Measurements from ENCODE around the gene PCGF3.
"Not testable (repeated sequence)": the region's sequence is repeated elsewhere in the genome, so short reads cannot be mapped to it uniquely, and the experiment has no call there.

PCGF3 gene

DNA sequence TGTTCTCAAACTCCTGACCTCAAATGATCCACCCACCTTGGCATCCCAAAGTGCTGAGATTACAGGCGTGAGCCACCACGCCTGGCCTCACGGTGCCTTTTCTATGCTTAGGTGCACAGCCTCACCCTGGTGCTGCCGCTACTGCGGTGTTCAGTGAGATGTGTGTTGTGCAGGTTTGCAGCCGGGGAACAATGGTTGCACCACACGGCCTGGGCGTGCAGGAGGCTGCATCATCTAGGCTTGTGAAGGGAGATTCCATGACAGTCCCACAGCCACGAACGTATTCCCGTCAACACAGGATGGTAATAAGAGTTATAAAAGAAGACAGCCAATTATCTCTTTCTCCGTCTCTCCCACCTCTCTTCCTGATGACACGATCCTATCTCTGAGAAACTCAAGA, 98.3 kb downstream of the PCGF3 start:
- DNase-seq = no peak

DNA sequence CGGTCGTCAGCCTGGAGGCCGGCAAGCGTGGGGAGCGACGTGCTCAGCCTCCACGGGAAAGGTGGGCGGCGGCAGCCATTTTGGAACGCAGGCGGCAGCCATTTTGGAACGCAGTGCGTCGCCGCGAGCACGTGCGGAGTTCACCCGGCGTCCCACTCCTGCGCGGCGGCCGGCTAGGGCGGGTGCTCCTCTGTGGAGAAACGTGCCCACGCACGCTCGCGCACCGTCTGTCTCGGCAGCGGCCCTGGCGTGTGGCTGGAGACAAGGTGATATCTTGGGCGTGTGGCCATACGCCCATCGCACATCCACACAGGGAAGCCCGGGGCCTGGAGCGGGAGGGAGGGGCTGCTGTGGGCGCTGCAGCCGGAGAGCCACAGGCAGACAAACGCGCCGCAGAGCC, 99.2 kb downstream of the PCGF3 start:
- no peak for DNase-seq

DNA sequence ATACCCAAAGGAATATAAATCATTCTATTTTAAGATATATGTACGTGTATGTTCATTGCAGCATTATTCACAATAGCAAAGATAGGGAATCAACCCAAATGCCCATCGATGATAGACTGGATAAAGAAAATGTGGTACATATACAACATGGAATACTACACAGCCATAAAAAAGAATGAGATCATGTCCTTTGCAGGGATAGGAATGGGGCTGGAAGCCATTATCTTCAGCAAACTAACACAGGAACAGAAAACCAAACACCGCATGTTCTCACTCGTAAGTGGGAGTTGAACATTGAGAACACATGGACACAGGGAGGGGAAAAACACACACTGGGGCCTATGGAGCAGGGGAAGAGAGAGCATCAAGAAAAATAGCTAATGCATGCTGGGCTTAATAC, 101.3 kb downstream of the PCGF3 start:
- DNase-seq = not testable (repeated sequence)

DNA sequence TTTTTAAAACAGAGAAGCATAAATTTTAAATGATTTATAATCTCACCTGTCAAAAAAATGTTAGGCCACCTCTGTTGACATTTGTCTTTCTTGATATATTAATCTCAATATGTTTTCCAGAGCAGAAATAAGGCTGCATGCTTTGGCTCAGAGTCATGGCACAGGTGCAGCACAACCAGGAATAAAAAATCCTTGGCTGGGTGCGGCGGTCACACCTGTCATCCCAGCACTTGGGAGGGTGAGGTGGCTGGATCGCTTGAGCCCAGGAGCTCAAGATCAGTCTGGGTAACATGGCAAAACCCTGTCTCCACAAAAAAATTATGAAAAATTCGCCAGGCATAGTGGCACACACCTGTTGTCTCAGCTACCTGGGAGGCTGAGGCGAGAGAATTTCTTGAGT, 102.2 kb downstream of the PCGF3 start:
- no peak for DNase-seq

DNA sequence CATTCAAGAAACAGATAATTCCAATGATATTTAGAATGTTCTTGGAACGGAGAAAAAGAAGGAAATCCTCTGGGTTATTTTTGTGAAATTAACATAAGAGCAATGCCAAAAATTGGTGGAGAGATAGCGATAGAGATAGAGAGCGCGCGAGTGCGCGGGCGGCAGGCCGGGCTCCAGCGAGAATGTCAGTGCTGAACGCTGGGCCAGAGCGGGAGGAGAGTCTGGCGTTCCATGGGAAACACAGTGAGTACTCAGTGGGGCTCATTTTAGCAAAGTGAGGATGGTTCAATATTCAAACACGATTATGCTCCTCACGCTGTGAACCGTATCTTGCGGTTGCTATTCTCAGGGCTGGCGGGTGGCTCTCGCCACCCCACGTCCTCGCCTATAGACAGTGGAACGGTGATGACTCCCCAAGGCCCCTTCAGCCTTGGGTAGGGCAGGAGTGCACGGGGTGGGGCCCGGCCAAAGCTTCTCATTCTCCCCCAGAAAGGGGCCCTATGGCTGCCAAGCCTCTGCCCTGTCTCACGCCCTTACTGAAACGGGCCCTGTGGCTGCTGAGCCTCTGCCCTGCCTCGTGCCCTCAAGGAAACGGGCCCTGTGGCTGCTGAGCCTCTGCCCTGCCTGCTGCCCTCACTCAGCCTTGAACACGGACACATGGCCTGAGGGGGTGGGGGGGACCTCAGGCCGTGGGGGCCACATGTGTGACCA, 103.4 kb downstream of the PCGF3 start:
- DNase-seq = no peak

DNA sequence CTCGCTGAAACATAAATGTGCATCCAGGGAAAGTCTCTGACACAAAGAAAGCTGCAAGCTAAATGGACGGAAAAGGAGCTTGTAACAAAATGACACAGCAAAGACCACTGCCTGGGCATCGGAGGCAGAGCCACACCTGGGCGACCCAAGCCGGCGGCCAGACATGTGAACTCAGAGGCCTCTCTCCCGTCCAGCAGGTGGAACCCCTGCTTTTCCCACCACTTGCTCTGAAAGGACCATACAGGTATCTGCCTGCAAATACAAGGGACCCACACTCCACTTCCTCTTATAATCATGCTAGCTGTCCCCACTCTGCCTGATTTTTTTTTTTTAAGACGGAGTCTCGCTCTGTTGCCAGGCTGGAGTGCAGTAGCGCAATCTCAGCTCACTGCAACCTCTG, 108.3 kb downstream of the PCGF3 start:
- no peak for DNase-seq

DNA sequence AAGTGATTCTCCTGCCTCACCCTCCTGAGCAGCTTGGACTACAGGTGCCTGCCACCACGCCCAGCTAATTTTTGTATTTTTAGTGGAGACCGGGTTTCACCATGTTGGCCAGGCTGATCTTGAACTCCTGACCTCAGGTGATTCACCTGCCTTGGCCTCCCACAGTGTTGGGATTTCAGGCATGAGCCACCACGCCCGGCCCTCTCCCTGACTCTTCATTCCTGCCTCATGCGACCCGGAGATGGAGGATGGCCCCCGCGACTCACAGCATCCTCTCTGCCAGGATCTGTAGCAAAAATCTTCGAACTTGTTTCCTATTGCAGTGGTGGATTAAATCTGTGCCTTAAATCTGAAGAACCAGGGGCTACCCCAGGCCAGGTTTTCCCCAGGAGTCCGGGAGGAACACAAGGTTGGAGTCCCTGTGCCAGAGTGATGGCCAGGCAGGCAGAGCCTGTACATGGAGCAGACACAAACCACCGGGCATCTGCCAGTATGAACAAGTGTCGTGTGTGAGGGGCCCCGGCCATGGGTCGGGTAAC, 108.7 kb downstream of the PCGF3 start:
- DNase-seq = no peak

DNA sequence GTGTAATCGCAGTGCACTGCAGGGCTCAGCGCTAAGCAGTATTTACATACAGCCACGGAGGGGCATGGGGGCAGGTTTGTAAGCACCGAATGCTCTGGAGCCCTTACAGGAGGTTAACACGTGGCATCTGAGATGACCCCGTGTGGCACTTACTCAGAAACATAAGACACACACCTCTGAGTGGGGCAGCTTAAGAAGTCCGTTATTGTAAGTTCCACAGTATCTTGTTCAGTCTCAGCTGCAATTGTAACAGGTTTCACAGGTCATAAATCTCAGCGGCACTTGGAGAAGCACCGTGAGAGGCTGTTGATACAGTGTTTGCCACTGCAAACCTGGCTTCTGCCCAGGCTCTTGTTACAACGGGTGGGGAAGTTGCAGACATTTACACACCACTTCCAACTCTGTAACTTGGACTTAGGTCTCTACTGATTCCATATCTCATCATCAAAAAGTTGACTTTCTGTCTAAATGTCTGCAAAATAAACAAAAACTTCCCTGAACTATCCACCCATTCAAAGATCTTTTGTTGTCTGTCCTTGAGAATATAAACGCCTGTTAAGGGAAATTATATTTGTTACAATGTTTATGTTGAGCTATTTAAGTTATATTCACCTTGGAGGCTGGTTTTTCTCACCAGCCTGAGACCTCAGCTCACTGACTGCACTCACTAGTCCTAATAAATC, 110.0 kb downstream of the PCGF3 start:
- no peak for DNase-seq

DNA sequence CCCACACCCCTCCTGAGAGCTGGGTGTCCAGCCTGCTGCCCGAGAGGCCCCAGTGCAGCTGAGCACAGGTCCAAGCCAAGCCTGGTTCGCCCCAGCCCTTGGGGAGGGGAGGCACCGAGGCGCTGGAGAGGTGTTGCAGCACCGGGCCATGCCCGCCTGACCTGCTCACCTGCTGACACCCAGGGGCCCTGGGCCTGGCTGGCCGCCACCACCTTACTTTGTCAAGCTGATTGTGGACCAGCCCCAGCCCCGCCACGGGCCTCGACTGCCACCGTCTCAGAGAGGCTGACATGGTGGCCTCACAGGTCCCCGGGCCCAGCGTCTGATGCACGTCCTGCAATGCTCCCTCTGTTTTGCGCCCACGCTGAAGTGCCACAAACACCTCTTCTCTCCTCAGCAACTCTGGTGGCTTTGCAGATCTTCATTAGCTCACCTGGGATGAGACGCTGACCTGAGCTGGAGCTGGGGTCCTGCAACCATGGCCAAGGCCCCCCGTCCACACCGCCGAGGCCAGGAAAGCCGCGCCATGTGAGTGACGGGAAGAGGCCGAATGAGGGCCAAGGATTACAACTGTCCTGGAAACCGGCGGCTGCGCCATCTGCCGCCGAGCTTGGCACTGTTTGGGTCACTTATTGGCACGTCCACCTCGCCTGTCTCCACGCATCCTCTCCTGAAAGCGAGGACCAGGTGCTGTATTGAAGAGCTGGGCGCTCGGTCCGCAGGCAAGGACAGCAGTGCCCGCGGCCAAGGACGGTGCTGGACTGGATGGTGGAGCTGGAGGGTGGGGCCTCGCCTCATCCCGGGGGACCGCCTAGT, 112.7 kb downstream of the PCGF3 start:
- no peak for DNase-seq

DNA sequence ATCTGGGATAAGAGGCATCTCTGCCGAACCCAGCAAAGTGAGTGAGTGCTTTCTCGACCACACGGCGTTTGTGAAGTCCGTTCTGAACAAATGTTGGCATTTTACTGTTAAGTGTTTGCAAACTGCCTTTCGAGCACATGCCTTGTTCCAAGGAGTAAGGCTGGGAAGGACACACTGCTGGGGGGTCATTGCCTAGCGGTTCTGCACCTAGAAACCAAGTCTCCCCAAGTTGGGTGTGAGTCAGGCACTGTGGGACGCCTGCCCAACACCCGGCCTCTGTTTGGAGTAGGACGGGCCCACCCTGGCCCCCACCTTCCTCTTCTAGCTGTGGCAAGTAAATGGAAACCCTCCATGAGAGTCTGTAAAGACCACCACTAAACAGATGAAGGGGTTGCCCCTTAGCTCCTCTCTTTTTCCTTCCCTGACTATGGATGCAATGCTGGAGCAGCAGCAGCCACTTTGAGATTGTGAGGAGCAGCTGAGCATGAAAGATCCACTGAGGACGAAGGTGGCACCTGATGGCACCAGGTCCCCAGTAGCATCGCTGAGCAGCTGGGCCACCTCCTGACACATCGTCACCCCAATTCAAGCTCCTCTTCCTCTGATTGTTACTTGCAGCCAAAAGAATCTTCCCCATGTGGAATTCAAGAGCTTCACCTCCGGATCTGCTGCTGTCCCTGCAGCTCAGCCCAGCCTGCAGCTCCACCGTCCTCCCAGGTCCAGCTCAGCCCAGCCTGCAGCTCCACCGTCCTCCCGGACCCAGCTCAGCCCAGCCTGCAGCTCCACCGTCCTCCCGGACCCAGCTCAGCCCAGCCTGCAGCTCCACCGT, 114.0 kb downstream of the PCGF3 start:
- DNase-seq = no peak

All from NCI-H774 (cell line).